Activated CD4-positive, alpha-beta T cell treated with anti-CD3 and anti-CD28 coated beads, Interleukin-2, amount 10 ng/mL, durations not matched to agents 24 days and 14 days (primary cell): ENCODE measurements around the gene KRT2. TPM values are rescaled to one million over a fixed set of nuclear protein-coding genes. Genes with fewer than 3 reads are reported as not detected.

ENCODE experiments used
- DNase-seq: peaks from one replicate; pipeline ENCODE4 v3.0.0; 2022
- H3K27ac Mint-ChIP-seq: one replicate; pipeline ENCODE4 v1.8.0; 2022; ENCODE audit warnings: mild to moderate bottlenecking, mixed read lengths
- H3K27me3 Mint-ChIP-seq: one replicate; pipeline ENCODE4 v1.8.0; 2022; ENCODE audit warnings: mixed read lengths
- H3K36me3 Mint-ChIP-seq: one replicate; pipeline ENCODE4 v1.8.0; 2022; ENCODE audit warnings: low read depth, mild to moderate bottlenecking, mixed read lengths
- H3K4me1 Mint-ChIP-seq: one replicate; pipeline ENCODE4 v1.8.0; 2021; ENCODE audit warnings: mixed read lengths
- H3K4me3 Mint-ChIP-seq: one replicate; pipeline ENCODE4 v1.8.0; 2022; ENCODE audit warnings: mild to moderate bottlenecking, moderate library complexity, mixed read lengths
- H3K9me3 Mint-ChIP-seq: one replicate; pipeline ENCODE4 v1.8.0; 2021; ENCODE audit warnings: mixed read lengths
- intact Hi-C: fragments of 100-400 bp; cut with micrococcal nuclease; formaldehyde crosslinking; loops from one replicate; pipeline ENCODE4 v1.15.1; 2023
- total RNA-seq: library from RNA; stranded (reverse); gene quantifications from 2 replicates; pipeline ENCODE4 v1.2.3, GENCODE V29; 2022

KRT2 gene
- total RNA-seq, 1 donor from 2014 or later, result not detected

DNA sequence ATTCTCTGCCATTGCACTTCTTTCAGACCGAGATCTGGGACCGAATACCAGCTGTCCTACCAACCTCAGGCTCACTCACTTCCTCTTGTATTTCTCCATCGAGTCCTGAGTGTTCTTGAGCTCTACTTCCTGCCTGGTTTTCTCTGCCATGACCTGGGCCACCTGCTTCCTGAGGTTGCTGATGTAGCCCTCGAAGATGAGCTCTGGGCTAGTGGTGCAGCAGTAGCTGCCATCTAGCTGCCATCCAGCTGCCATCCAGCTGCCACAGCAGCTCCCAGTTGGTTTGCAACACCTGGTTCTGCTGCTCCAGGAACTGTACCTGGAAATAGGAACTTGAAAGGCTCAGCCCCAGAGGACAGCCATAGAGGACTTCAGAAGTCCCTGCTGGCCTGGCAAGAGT is 18.6 kb downstream of the KRT2 start:
- no peak overlapping the region for H3K4me3 Mint-ChIP-seq
- peaks cover 33% of the 10 kb centered on the region for H3K4me1 Mint-ChIP-seq
- H3K27ac Mint-ChIP-seq, result no peak overlapping the region
- intact Hi-C loops, result no loop called here
- H3K27me3 Mint-ChIP-seq, result peaks cover 7% of the 10 kb centered on the region
- no peaks in the 10 kb centered on the region for H3K9me3 Mint-ChIP-seq
- no peaks in the 10 kb centered on the region for H3K36me3 Mint-ChIP-seq
- DNase-seq, result peak; percentile 78

DNA sequence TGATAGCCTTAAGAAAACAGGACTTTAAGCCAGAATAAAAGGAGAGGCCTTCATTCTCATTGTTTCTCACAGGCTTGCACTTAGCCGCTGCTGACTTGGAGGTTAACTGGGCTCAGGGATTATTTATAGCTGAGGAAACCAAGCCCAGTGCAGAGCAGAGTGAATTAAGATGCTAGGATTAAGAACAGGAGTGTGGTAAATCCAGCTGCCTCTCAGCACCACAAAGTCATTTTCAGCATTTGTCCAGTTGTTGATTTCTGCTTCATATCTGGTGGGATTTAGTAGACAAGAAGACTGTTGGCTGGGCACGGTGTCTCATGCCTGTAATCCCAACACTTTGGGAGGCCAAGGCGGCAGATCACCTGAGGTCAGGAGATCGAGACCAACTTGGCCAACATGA is 19.4 kb downstream of the KRT2 start:
- Mint-ChIP-seq H3K9me3 (no peaks in the 10 kb centered on the region), H3K27ac (no peak overlapping the region), H3K4me1 (peaks cover 34% of the 10 kb centered on the region), H3K4me3 (no peak overlapping the region), H3K36me3 (no peaks in the 10 kb centered on the region), H3K27me3 (peaks cover 6% of the 10 kb centered on the region)
- no peak for DNase-seq
- intact Hi-C loops, result no loop called here

DNA sequence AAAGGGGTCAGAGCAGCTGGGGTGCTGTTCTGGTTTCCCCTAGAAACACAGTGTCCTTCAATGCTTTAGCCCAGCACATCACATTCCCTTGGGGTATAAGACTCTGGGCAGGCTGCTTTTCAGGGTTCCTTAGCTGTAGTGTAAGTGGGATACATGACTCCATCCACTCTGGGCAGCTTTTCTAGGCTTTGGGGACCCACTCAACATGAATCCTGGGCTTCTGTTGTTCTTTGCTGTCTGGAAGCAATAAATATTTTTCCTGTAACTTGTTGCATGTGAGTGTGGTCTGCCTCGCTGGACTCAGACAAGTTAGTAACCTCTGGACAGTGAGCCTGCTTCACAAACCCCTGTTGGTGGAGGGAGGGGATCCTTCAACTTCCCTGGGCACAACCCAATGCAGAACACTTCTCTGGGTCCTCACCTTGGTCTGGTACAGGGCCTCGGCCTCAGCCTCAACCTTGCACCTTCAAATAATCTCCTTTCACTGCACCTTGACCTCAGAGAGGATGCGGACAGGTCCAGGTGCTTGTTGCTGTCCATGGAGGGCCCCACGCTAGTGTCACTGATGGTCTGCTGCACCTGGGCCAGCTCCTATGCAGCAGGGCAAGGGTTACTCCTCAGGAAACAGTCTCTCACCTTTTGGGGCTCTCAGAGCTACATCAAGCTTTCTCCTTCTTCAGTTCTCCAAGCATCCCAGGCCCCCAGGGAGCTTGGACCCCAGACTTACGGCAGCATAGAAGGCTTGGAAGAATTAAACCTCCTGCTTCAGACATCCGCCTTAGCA is 20.1 kb downstream of the KRT2 start:
- H3K9me3 Mint-ChIP-seq, result no peaks in the 10 kb centered on the region
- no peak overlapping the region for H3K4me3 Mint-ChIP-seq
- intact Hi-C loops, result no loop called here
- H3K36me3 Mint-ChIP-seq, result no peaks in the 10 kb centered on the region
- peaks cover 5% of the 10 kb centered on the region for H3K27me3 Mint-ChIP-seq
- peaks cover 37% of the 10 kb centered on the region for H3K4me1 Mint-ChIP-seq
- no peak overlapping the region for H3K27ac Mint-ChIP-seq
- DNase-seq, result no peak

DNA sequence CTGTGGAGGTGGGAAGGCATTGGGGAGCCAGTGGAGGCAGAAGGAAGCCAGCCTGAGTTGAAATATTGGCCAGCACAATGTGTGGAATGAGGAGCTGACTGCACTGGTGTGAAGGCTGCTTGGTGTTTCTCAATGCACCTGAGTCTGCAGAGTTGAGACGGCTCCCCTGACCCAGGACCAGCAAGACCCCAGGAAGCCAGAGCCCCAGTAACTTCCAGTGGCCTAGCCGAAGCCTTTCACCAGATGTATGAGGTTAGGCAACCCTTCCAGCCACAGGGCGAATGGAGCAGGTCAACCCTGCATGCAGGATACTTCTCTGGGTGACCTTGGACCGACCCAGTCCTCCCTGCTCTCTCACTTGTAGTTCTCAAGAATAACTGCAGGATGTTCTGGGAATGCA is 20.7 kb downstream of the KRT2 start:
- DNase-seq, result no peak
- H3K4me3 Mint-ChIP-seq, result no peak overlapping the region
- no peaks in the 10 kb centered on the region for H3K36me3 Mint-ChIP-seq
- intact Hi-C loops, result no loop called here
- peaks cover 35% of the 10 kb centered on the region for H3K4me1 Mint-ChIP-seq
- H3K27me3 Mint-ChIP-seq, result peaks cover 2% of the 10 kb centered on the region
- H3K27ac Mint-ChIP-seq, result no peak overlapping the region
- no peaks in the 10 kb centered on the region for H3K9me3 Mint-ChIP-seq

DNA sequence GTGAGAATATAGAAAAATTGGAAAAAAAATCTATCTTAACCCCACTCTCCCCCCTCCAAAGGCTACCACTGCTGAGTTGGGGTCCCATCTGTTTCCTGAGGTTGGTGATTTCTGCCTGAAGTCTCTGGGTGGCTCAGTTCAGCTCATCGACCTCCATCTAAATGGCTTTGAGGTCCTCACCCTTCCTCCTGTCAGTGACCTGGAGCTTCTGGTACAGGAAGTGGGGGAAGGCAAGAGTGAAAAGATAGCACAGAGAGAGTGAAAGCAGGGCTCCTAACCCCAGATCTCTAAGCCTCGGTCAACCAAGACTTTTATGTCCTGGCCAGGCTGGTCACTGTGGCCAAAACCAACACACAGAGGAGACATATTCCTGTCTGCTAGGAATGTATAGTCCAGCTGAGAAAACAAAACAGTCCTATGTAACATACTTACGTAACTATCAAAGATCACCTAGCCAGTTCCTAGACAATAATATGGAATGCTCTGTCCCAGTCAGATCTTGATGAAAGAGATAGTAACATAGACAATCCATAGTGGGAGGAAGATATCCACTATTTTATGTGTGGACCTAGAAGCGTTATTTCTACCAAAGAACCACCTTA is 21.3 kb downstream of the KRT2 start:
- Mint-ChIP-seq H3K9me3 (no peaks in the 10 kb centered on the region), H3K4me3 (peak overlapping the region; percentile 10), H3K4me1 (peaks cover 35% of the 10 kb centered on the region), H3K27me3 (peaks cover 2% of the 10 kb centered on the region), H3K36me3 (no peaks in the 10 kb centered on the region), H3K27ac (peak overlapping the region; percentile 48)
- intact Hi-C loops, result no loop called here
- no peak for DNase-seq

DNA sequence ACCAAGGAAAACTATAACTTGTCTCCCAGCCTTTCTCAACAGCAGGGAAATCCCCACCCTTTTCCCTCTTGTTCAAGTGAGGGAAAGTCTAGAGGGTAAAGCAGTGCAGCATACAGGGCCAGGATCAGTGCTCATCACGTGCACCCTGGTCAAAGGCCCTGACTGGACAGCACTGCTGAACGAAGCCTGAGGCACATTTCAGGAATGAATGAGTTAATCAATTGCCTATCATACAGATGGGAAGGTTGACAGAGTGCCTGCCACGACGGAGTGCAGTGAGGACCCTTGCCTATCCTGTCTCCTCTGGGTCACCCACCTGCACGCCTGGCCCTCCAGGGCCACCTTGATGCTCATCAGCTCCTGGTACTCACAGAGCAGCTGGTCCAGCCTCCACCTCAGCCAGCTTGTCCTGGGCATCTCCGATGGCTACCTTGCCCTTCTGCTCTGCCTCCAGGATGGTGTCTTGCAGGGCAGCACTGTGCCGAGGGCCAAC is 22.0 kb downstream of the KRT2 start:
- H3K27ac Mint-ChIP-seq, result no peak overlapping the region
- peak overlapping the region; percentile 10 for H3K4me3 Mint-ChIP-seq
- intact Hi-C loops, result no loop called here

DNA sequence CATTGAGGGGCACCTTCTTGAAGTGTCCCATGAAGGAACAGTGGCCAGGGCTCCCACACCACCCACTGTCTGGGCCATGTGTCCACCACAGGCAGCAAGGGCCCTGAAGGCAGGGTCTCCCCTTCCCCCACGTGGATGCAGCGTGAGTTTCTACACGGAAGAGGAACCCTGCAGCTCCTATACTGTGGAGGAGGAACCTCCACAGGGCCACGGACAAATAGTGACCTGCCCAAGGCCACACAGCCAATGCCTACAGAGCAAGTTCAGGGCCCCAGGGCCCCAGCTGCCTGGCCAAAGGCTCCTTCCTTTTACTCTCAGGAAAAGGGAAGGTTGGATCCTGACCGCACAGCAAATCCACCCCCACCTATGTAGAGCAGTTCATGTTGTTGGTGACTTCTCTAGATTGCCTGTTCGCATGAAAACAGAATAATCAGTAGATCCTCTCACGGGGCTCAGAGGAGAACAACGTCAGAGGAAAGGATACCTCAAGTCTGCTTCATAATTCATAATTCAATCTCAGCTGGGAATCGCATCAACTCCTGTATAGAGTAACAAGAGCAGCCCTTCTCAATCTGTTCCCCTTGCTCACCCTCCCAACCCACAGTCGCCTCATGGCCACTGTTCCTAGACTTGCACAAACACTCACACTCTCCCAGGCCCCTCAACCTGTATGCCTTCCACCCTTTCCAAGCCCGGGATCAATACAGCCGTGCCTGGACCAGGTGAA is 22.6 kb downstream of the KRT2 start:
- H3K27ac Mint-ChIP-seq, result no peak overlapping the region
- no peak overlapping the region for H3K4me3 Mint-ChIP-seq
- intact Hi-C loops, result no loop called here
- H3K27me3 Mint-ChIP-seq, result peaks cover 6% of the 10 kb centered on the region
- no peaks in the 10 kb centered on the region for H3K9me3 Mint-ChIP-seq
- DNase-seq, result no peak
- peaks cover 32% of the 10 kb centered on the region for H3K4me1 Mint-ChIP-seq
- H3K36me3 Mint-ChIP-seq, result no peaks in the 10 kb centered on the region

More for the DNA sequence above, 22.0 kb downstream of the KRT2 start:
- peaks cover 4% of the 10 kb centered on the region for H3K27me3 Mint-ChIP-seq
- no peaks in the 10 kb centered on the region for H3K9me3 Mint-ChIP-seq
- DNase-seq, result no peak
- H3K4me1 Mint-ChIP-seq, result peaks cover 34% of the 10 kb centered on the region
- no peaks in the 10 kb centered on the region for H3K36me3 Mint-ChIP-seq

DNA sequence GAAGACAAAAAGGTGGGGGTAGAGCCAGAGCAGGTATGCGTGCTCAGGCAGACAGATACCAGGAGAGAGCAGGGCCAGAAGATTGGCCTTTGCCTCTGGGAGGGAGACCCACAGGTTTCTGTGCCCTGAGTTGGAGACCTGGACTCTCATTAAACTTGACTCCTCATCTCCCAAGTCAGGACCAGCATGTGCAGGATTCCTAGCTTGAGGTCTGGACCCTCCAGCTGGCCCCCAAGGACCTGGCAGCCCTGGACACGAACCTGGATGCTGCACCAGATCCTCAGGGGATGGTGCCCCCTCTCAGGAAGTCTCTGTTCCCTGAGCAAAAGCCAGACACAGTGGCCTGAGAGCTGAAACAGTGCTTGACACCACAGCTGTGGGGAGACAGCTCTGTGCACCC is 23.2 kb downstream of the KRT2 start:
- H3K9me3 Mint-ChIP-seq, result no peaks in the 10 kb centered on the region
- H3K36me3 Mint-ChIP-seq, result no peaks in the 10 kb centered on the region
- peaks cover 4% of the 10 kb centered on the region for H3K27me3 Mint-ChIP-seq
- intact Hi-C loops, result no loop called here
- DNase-seq, result no peak
- peaks cover 26% of the 10 kb centered on the region for H3K4me1 Mint-ChIP-seq
- H3K4me3 Mint-ChIP-seq, result no peak overlapping the region
- no peak overlapping the region for H3K27ac Mint-ChIP-seq

DNA sequence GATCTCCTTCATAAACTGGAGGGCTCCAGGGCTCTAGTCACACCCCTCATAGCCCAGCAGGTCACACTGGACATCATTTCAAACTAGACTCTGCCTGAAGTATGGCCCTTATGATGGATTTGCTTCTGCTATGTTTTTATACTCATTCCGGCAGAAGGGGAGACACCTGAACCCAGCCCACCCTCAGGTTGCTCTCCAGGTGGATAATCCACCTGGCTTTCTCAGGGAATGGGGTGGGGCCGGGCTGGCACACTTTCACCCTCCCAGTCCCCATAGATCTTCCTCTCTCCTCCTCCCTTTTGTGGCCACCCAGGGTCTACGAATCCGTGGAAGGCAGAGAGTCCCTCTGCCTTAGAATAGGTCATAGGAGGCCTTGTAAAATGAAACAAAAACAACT is 23.9 kb downstream of the KRT2 start:
- no peaks in the 10 kb centered on the region for H3K9me3 Mint-ChIP-seq
- intact Hi-C loops, result no loop called here
- H3K36me3 Mint-ChIP-seq, result no peaks in the 10 kb centered on the region
- no peak for DNase-seq
- peaks cover 6% of the 10 kb centered on the region for H3K27me3 Mint-ChIP-seq
- no peak overlapping the region for H3K27ac Mint-ChIP-seq
- H3K4me1 Mint-ChIP-seq, result peaks cover 20% of the 10 kb centered on the region
- no peak overlapping the region for H3K4me3 Mint-ChIP-seq

DNA sequence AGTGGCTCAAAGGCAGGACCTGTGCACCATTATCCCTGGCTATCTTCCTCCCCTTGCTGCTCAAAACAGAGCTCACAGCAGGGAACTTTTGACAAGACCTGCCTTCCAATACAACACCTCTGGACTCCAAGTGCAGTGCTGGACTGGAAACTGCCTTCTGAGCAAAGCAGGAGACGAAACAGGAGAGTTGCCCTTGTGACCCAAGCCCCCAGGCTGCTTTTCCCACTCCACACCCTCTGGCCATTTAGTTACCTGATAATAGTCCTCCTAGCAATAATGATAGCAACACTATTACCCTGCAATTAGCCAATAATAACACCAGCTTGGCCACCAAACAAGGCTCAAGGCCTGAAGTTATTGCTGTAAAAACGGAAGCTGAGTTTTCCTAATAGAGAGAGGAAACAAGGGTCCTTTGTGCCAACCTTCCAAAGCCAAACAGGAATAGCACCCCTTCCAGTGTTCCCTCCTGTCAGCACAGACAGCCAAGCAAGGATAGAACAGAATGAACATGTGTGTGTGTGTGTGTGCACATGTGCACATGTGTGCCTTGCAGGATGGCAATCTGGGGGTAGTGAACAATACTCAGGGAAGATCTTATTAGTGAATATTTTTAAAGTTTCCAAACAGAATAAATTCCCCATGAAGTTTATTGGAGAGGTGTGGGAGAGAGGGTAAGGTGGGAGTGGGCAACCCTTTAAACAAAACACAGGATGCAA is 24.5 kb downstream of the KRT2 start:
- intact Hi-C loops, result no loop called here
- no peaks in the 10 kb centered on the region for H3K9me3 Mint-ChIP-seq
- no peak for DNase-seq
- no peaks in the 10 kb centered on the region for H3K36me3 Mint-ChIP-seq
- peaks cover 6% of the 10 kb centered on the region for H3K27me3 Mint-ChIP-seq
- peaks cover 20% of the 10 kb centered on the region for H3K4me1 Mint-ChIP-seq
- H3K4me3 Mint-ChIP-seq, result no peak overlapping the region
- H3K27ac Mint-ChIP-seq, result no peak overlapping the region

DNA sequence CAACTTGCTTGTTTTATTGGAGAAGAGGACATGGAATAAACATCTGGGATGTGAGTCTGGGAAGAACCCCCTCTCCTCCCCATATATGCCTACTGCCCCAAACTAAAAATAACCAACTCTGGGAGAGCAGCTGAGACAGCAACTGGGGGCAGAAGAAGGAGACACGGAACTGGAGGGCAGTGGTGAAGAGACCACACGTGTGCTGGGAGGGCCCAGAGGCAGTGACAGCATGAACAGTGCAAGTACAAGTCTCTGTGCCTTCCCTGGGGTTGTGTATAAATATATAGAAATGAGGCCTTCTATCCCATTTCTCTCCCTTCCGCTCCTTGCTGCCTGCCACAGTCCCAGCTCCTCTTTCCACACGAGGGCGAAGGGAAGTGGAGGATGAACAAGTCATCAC is 29.7 kb downstream of the KRT2 start:
- Mint-ChIP-seq H3K27ac (no peak overlapping the region), H3K36me3 (no peaks in the 10 kb centered on the region)
- intact Hi-C loops, result no loop called here

DNA sequence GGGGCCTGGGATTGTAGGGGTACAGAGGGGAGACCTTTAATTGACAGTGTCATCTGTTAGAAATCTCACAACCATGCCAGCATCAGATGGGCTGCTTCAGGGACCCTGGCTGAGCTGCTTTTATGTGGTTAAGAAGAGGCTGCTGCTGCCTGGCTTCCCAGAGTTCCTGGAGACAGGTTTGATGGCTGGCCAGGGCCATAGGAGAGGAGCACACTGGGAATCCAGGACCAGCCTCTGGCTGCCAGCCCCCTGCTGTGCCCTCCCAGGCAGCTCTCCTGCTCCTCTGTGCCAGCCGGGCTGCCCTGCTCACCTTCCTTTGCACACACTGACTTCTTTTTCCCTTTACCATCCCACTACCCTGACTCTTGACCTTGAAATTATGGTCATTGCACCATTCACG is 33.1 kb downstream of the KRT2 start:
- no peak for DNase-seq
- Mint-ChIP-seq H3K36me3 (no peaks in the 10 kb centered on the region), H3K27ac (no peak overlapping the region), H3K9me3 (no peaks in the 10 kb centered on the region), H3K27me3 (peaks cover 8% of the 10 kb centered on the region), H3K4me3 (no peak overlapping the region), H3K4me1 (peaks cover 22% of the 10 kb centered on the region)
- intact Hi-C loops, result no loop called here

More for the DNA sequence above, 29.7 kb downstream of the KRT2 start:
- no peak overlapping the region for H3K4me3 Mint-ChIP-seq
- no peaks in the 10 kb centered on the region for H3K9me3 Mint-ChIP-seq
- peaks cover 12% of the 10 kb centered on the region for H3K27me3 Mint-ChIP-seq
- peaks cover 8% of the 10 kb centered on the region for H3K4me1 Mint-ChIP-seq
- DNase-seq, result no peak

DNA sequence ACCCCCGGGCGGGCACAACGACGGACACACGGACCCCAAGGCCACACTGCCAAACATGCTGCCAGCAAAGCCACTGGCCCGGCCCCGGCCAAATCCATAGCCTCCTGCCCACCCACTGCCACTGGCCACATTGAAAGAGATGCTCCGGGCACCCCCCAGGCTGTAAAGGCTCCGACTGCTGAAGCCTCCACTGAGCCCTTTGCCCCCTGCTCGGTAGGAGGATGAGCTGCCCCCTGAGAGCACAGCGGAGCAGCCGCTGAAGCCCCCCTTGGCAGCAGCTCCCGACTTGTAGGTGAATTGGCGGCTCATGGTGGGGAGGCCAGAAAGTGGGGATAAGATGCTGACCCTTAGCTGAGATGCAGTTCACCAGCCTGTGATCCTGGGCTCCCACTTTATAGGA is 33.8 kb downstream of the KRT2 start, which contains the start of gene KRT73:
Gene KRT73 (minus strand): TSS at position 344 of the 400 bp plus-strand sequence. CDS start 35 bp downstream, at position 309.
- Mint-ChIP-seq H3K27ac (no peak within 1 kb of the TSS), H3K36me3 (no peaks in the 10 kb centered on the region), H3K4me3 (no peak within 1 kb of the TSS), H3K9me3 (no peaks in the 10 kb centered on the region), H3K4me1 (peaks cover 27% of the 10 kb centered on the region), H3K27me3 (peaks cover 7% of the 10 kb centered on the region)
- intact Hi-C loops, result no loop called here
- DNase-seq, result no peak
